ENCODE results near the gene NDUFAF8.
"Not testable (repeated sequence)": the region's sequence is repeated elsewhere in the genome, so short reads cannot be mapped to it uniquely, and the experiment has no call there.

The NDUFAF8 gene

GRCh38 chr17:81223762-81224130 lies 15.4 kb upstream of the NDUFAF8 start:
- DNase-seq (ENCODE audit: low read depth), result no peak

- DNase-seq (ENCODE audit: low read depth), result not testable (repeated sequence)
Measured at GRCh38 chr17:81227630-81228029, 11.5 kb upstream of the NDUFAF8 start.

GRCh38 chr17:81228420-81228819 lies 10.7 kb upstream of the NDUFAF8 start:
- no peak for DNase-seq (ENCODE audit: low read depth)

GRCh38 chr17:81228834-81229665 lies 10.1 kb upstream of the NDUFAF8 start:
- no peak for DNase-seq (ENCODE audit: low read depth)

- DNase-seq (ENCODE audit: low read depth), result no peak
Measured at GRCh38 chr17:81229666-81229920, 9.5 kb upstream of the NDUFAF8 start.

- no peak for DNase-seq (ENCODE audit: low read depth)
Measured at GRCh38 chr17:81230043-81230820, 8.9 kb upstream of the NDUFAF8 start.

- DNase-seq (ENCODE audit: low read depth), result no peak
Measured at GRCh38 chr17:81231121-81231645, 7.9 kb upstream of the NDUFAF8 start.

GRCh38 chr17:81231766-81232581 lies 7.1 kb upstream of the NDUFAF8 start:
- DNase-seq (ENCODE audit: low read depth), result no peak

- no peak for DNase-seq (ENCODE audit: low read depth)
Measured at GRCh38 chr17:81232616-81233241, 6.4 kb upstream of the NDUFAF8 start.

- DNase-seq (ENCODE audit: low read depth), result no peak
Measured at GRCh38 chr17:81233316-81233715, 5.8 kb upstream of the NDUFAF8 start.

GRCh38 chr17:81233811-81234505 lies 5.2 kb upstream of the NDUFAF8 start:
- no peak for DNase-seq (ENCODE audit: low read depth)

- DNase-seq (ENCODE audit: low read depth), result no peak
Measured at GRCh38 chr17:81234506-81234855, 4.6 kb upstream of the NDUFAF8 start.

- DNase-seq (ENCODE audit: low read depth), result no peak
Measured at GRCh38 chr17:81234940-81235821, 3.9 kb upstream of the NDUFAF8 start.

GRCh38 chr17:81235822-81236740 lies 3.0 kb upstream of the NDUFAF8 start:
- DNase-seq (ENCODE audit: low read depth), result no peak

GRCh38 chr17:81236784-81237183 lies 2.3 kb upstream of the NDUFAF8 start:
- DNase-seq (ENCODE audit: low read depth), result no peak

- no peak for DNase-seq (ENCODE audit: low read depth)
Measured at GRCh38 chr17:81237591-81238489, 1.3 kb upstream of the NDUFAF8 start.

- no peak for DNase-seq (ENCODE audit: low read depth)
Measured at GRCh38 chr17:81238490-81238814, 666 bp upstream of the NDUFAF8 start.

- DNase-seq (ENCODE audit: low read depth), result peak; percentile 14
Measured at GRCh38 chr17:81239714-81240555, 817 bp downstream of the NDUFAF8 start.
